CD4-positive, alpha-beta T cell (primary cell): ENCODE results near the gene WDR88. TPM values are rescaled to one million over a fixed set of nuclear protein-coding genes. Genes with fewer than 3 reads are reported as not detected.

Experiments used
- ATAC-seq: fragments of 200-7000 bp; cut with Tn5 transposase; one replicate; pipeline ENCODE4 v1.10.0; 2022; ENCODE audit warnings: mild to moderate bottlenecking; ENCODE audit not compliant: poor library complexity
- CTCF ChIA-PET: fragments of 350-600 bp; sonication (Branson Sonifier 250); formaldehyde crosslinking; loops from one replicate; lab custom pipeline; 2021; ENCODE audit warnings: antibody characterized with exemption, inconsistent platforms; lab: Charles Lee
- POLR2A ChIA-PET: fragments of 350-600 bp; sonication (Branson Sonifier 250); formaldehyde crosslinking; loops from one replicate; lab custom pipeline; 2021; ENCODE audit warnings: antibody characterized with exemption, inconsistent platforms; lab: Charles Lee
- DNase-seq, 14 experiments: peaks; one replicate each; pipeline ENCODE4 v3.0.0-alpha.2; 2013 to 2020; ENCODE audit warnings: mixed read lengths in 2 of 14
- H3K27ac ChIP-seq, 2 donors: one replicate each; pipeline versions ENCODE4 v1.5.1 to v1.7.0; 2013; ENCODE audit warnings: low read length in 2 of 2, low read depth in 1 of 2, mild to moderate bottlenecking in 1 of 2
- H3K27me3 ChIP-seq, 2 experiments: 1 replicate in 1 of 2; 2 replicates in 1 of 2; pipeline versions ENCODE4 v1.6.1 to v1.7.0; 2013; ENCODE audit warnings: low read length in 2 of 2, control low read depth in 1 of 2, mild to moderate bottlenecking in 1 of 2, moderate library complexity in 1 of 2; ENCODE audit not compliant: insufficient read depth in 2 of 2, control insufficient read depth in 1 of 2
- H3K36me3 ChIP-seq: one replicate; pipeline ENCODE4 v1.6.1; 2013; ENCODE audit warnings: low read length, control low read depth; ENCODE audit not compliant: insufficient read depth
- H3K4me1 ChIP-seq: one replicate; pipeline ENCODE4 v1.6.1; 2013; ENCODE audit warnings: low read length, control low read depth; ENCODE audit not compliant: insufficient read depth
- H3K4me3 ChIP-seq: one replicate; pipeline ENCODE4 v1.5.1; 2013; ENCODE audit warnings: mild to moderate bottlenecking, low read length, moderate library complexity
- H3K9me3 ChIP-seq, 2 experiments: 1 replicate in 1 of 2; 2 replicates in 1 of 2; pipeline versions ENCODE4 v1.6.1 to v1.7.0; 2013; ENCODE audit warnings: low read length in 2 of 2, mild to moderate bottlenecking in 2 of 2, control low read depth in 1 of 2, moderate library complexity in 1 of 2; ENCODE audit not compliant: control insufficient read depth in 1 of 2, insufficient read depth in 1 of 2
- H3K27ac Mint-ChIP-seq: one replicate; pipeline ENCODE4 v1.8.0; 2020; ENCODE audit warnings: mixed read lengths
- H3K27me3 Mint-ChIP-seq: one replicate; pipeline ENCODE4 v1.8.0; 2021; ENCODE audit warnings: mixed read lengths
- H3K36me3 Mint-ChIP-seq: one replicate; pipeline ENCODE4 v1.8.0; 2021; ENCODE audit warnings: low read depth, mixed read lengths
- H3K4me1 Mint-ChIP-seq: one replicate; pipeline ENCODE4 v1.8.0; 2021; ENCODE audit warnings: low read depth, mixed read lengths
- H3K4me3 Mint-ChIP-seq: one replicate; pipeline ENCODE4 v1.8.0; 2020; ENCODE audit warnings: mild to moderate bottlenecking, mixed read lengths
- H3K9me3 Mint-ChIP-seq: one replicate; pipeline ENCODE4 v1.8.0; 2020; ENCODE audit warnings: mixed read lengths
- CTCF ChIP-seq: fragments of 200-600 bp; IDR thresholded peaks from one replicate; pipeline ENCODE4 v1.8.0; 2022; ENCODE audit warnings: antibody characterized with exemption, mild to moderate bottlenecking
- intact Hi-C, 2 experiments: fragments of 100-400 bp; cut with DNase I in 1 of 2; cut with micrococcal nuclease in 1 of 2; formaldehyde crosslinking; loops; one replicate each; pipeline versions ENCODE4 v1.15.1 to v1.9.0; 2023 to 2025; cut with DNase I, micrococcal nuclease
- polyA plus RNA-seq, 2 donors: library from polyadenylated mRNA; unstranded; fragments of 120-200 nt; gene quantifications; one replicate each; pipeline ENCODE4 v1.2.1, GENCODE V29; 2013
- total RNA-seq, 174 experiments: library from RNA in 2 of 174; stranded (reverse) in 2 of 174; gene quantifications; one replicate each; pipeline ENCODE4 v1.2.3 and lab custom pipeline; 2021 to 2026

The WDR88 gene
- total RNA-seq (not detected), total RNA-seq (lab: John Stamatoyannopoulos, UW) (0 to 0.54 (median 0.07) reads per million in 172 experiments)
- 0.59 TPM for polyA plus RNA-seq (2013, experiment 1 of 2)
- polyA plus RNA-seq (2013, experiment 2 of 2): 0.65 TPM

GRCh38 chr19:33132021-33132420, at the start of gene WDR88:
Gene WDR88 (plus strand): TSS chr19:33132114. CDS start chr19:33132170, 56 bp downstream.
- no peak within 1 kb of the TSS for H3K27ac Mint-ChIP-seq
- no peak within 1 kb of the TSS for H3K4me3 Mint-ChIP-seq
- Histone ChIP-seq H3K4me1 (peaks cover 5% of the 10 kb centered on the region), H3K36me3 (peaks cover 18% of the 10 kb centered on the region), H3K27ac (no peak within 1 kb of the TSS), H3K4me3 (no peak within 1 kb of the TSS), H3K9me3 (peaks cover 0 to 8% of the 10 kb centered on the region in 2 experiments), H3K27me3 (no peaks in the 10 kb centered on the region)
- ChIA-PET POLR2A (no interaction called here), CTCF (interaction anchor here (0.8 kb wide), 1 partner anchor 46 kb away, joined by 3 read pairs; no protein-coding TSS in a partner anchor)
- peaks cover 36% of the 10 kb centered on the region for H3K36me3 Mint-ChIP-seq
- no peak for ATAC-seq
- no peaks in the 10 kb centered on the region for H3K27me3 Mint-ChIP-seq
- peaks cover 6% of the 10 kb centered on the region for H3K4me1 Mint-ChIP-seq
- TF ChIP-seq CTCF: no peak
- no peak for DNase-seq
- no peaks in the 10 kb centered on the region for H3K9me3 Mint-ChIP-seq
- intact Hi-C loops: no loop called here

- peaks cover 23% of the 10 kb centered on the region for H3K36me3 ChIP-seq
- H3K36me3 Mint-ChIP-seq: peaks cover 41% of the 10 kb centered on the region
- H3K27me3 ChIP-seq: no peaks in the 10 kb centered on the region
- H3K4me1 Mint-ChIP-seq: peaks cover 23% of the 10 kb centered on the region
- H3K27ac Mint-ChIP-seq: no peak overlapping the region
- no peak overlapping the region for H3K27ac ChIP-seq
- no peaks in the 10 kb centered on the region for H3K9me3 ChIP-seq
- no peaks in the 10 kb centered on the region for H3K27me3 Mint-ChIP-seq
- no peak for DNase-seq
- no peak overlapping the region for H3K4me3 Mint-ChIP-seq
- peaks cover 17% of the 10 kb centered on the region for H3K4me1 ChIP-seq
- ATAC-seq: no peak
- no peaks in the 10 kb centered on the region for H3K9me3 Mint-ChIP-seq
- TF ChIP-seq CTCF: no peak
- no peak overlapping the region for H3K4me3 ChIP-seq
- intact Hi-C loops: loop anchor here (10.0 kb wide), 3 partner anchors 111 to 741 kb away; partner anchors contain the start of genes ANKRD27 (in 1 of the 2), CEP89 (in 1 of the 2), FAAP24 (in 1 of the 2) and RGS9BP (in 1 of the 2)
- ChIA-PET CTCF (no interaction called here), POLR2A (no interaction called here)
Measured at GRCh38 chr19:33085570-33086128, 46.3 kb upstream of the WDR88 start.

- intact Hi-C loops: loop anchor here (10.0 kb wide), 3 partner anchors 112 to 742 kb away; partner anchors contain the start of genes ANKRD27 (in 1 of the 2), CEP89 (in 1 of the 2), FAAP24 (in 1 of the 2) and RGS9BP (in 1 of the 2)
- Histone ChIP-seq H3K4me3 (no peak overlapping the region), H3K27ac (no peak overlapping the region), H3K9me3 (no peaks in the 10 kb centered on the region), H3K36me3 (peaks cover 33% of the 10 kb centered on the region), H3K27me3 (no peaks in the 10 kb centered on the region), H3K4me1 (peaks cover 8% of the 10 kb centered on the region)
- POLR2A ChIA-PET: no interaction called here
- CTCF ChIA-PET: no interaction called here
- DNase-seq (no peak), ATAC-seq (no peak)
- no peaks in the 10 kb centered on the region for H3K27me3 Mint-ChIP-seq
- no peak overlapping the region for H3K27ac Mint-ChIP-seq
- no peak overlapping the region for H3K4me3 Mint-ChIP-seq
- TF ChIP-seq CTCF: no peak
- H3K4me1 Mint-ChIP-seq: peaks cover 11% of the 10 kb centered on the region
- H3K9me3 Mint-ChIP-seq: no peaks in the 10 kb centered on the region
- H3K36me3 Mint-ChIP-seq: peaks cover 40% of the 10 kb centered on the region
Measured at GRCh38 chr19:33086955-33087354, 45.0 kb upstream of the WDR88 start.
